Retinal pigment epithelial cell (primary cell): ENCODE results near the gene HEATR9.

ENCODE experiments used
- DNase-seq: peaks from one replicate; pipeline ENCODE4 v3.0.0-alpha.2; 2010; ENCODE audit warnings: low read depth
- H3K4me3 ChIP-seq: 2 replicates; pipeline ENCODE4 v1.5.1; 2011; ENCODE audit warnings: mild to moderate bottlenecking, low read length, control low read depth, moderate library complexity
- CTCF ChIP-seq: conservative IDR thresholded peaks from 2 replicates; pipeline ENCODE4 v1.5.1; 2011; ENCODE audit warnings: low read depth, low read length, control low read depth, inconsistent platforms

Gene HEATR9

GRCh38 chr17:35855965-35856364, 12.7 kb downstream of the HEATR9 start:
- DNase-seq = no peak
- H3K4me3 ChIP-seq = no peak overlapping the region
- TF ChIP-seq CTCF = no peak

GRCh38 chr17:35849469-35850348, 19.0 kb downstream of the HEATR9 start:
- H3K4me3 ChIP-seq = no peak overlapping the region
- peak; percentile 90 for TF ChIP-seq CTCF
- peak; percentile 27 for DNase-seq

- TF ChIP-seq CTCF = no peak
- H3K4me3 ChIP-seq = no peak overlapping the region
- DNase-seq = no peak
Measured at GRCh38 chr17:35847633-35848373, 20.9 kb downstream of the HEATR9 start.

GRCh38 chr17:35847006-35847405, 21.7 kb downstream of the HEATR9 start:
- no peak overlapping the region for H3K4me3 ChIP-seq
- no peak for DNase-seq
- no peak for TF ChIP-seq CTCF

- no peak overlapping the region for H3K4me3 ChIP-seq
- no peak for DNase-seq
- no peak for TF ChIP-seq CTCF
Measured at GRCh38 chr17:35846055-35846809, 22.5 kb downstream of the HEATR9 start.

GRCh38 chr17:35844547-35844946, 24.1 kb downstream of the HEATR9 start:
- DNase-seq = no peak
- no peak for TF ChIP-seq CTCF
- no peak overlapping the region for H3K4me3 ChIP-seq
